Aorta (tissue), 5 donors: ENCODE results near the gene GRIPAP1. TPM values are rescaled to one million over a fixed set of nuclear protein-coding genes. Genes with fewer than 3 reads are reported as not detected.
A peak's percentile ranks its signal among the peaks of the same experiment; 100 is the strongest.

Experiments used
- ATAC-seq: fragments of 200-7000 bp; cut with Tn5 transposase; one replicate; pipeline ENCODE4 v1.9.1; 2022; ENCODE audit warnings: moderate library complexity; ENCODE audit not compliant: low FRiP score
- DNase-seq, 2 donors: peaks; one replicate each; pipeline ENCODE4 v3.0.0-alpha.2; 2020
- H3K27ac ChIP-seq, 2 donors: one replicate each; pipeline ENCODE4 v1.5.1; 2013; ENCODE audit warnings: low read length in 2 of 2, mild to moderate bottlenecking in 2 of 2, moderate library complexity in 2 of 2, control low read depth in 1 of 2, inconsistent platforms in 1 of 2, low read depth in 1 of 2
- H3K27me3 ChIP-seq, 2 donors: one replicate each; pipeline ENCODE4 v1.6.1; 2013; ENCODE audit warnings: control low read depth in 1 of 2, low read length in 1 of 2, mild to moderate bottlenecking in 1 of 2, moderate library complexity in 1 of 2; ENCODE audit not compliant: insufficient read depth in 2 of 2, control insufficient read depth in 1 of 2
- H3K36me3 ChIP-seq, 2 donors: one replicate each; pipeline ENCODE4 v1.6.1; 2013; ENCODE audit warnings: control low read depth in 1 of 2, low read length in 1 of 2, mild to moderate bottlenecking in 1 of 2; ENCODE audit not compliant: insufficient read depth in 2 of 2, control insufficient read depth in 1 of 2
- H3K4me1 ChIP-seq, 2 donors: one replicate each; pipeline ENCODE4 v1.6.1; 2013; ENCODE audit warnings: low read length in 2 of 2, control low read depth in 1 of 2, mild to moderate bottlenecking in 1 of 2, moderate library complexity in 1 of 2; ENCODE audit not compliant: insufficient read depth in 2 of 2, control insufficient read depth in 1 of 2
- H3K4me3 ChIP-seq, 2 donors: one replicate each; pipeline ENCODE4 v1.5.1; 2013; ENCODE audit warnings: low read length in 2 of 2, control low read depth in 1 of 2, mild to moderate bottlenecking in 1 of 2
- H3K9me3 ChIP-seq: one replicate; pipeline ENCODE4 v1.6.1; 2013; ENCODE audit warnings: mild to moderate bottlenecking, low read length; ENCODE audit not compliant: control insufficient read depth
- WGBS, 2 donors: extraction: QIAGEN DNeasy Blood & Tissue Kit; methylation state at CpG; one replicate each; pipeline ENCODE4 v1.1.7; 2013; 5-methylcytosine and 5-hydroxymethylcytosine counted together
- intact Hi-C, 2 donors: fragments of 100-400 bp; cut with DNase I; formaldehyde crosslinking; loops; one replicate each; pipeline versions ENCODE4 v1.14.2 to v1.15.0; 2022
- polyA plus RNA-seq, 2 donors: library from polyadenylated mRNA; stranded (reverse); fragments of 200-250 nt; gene quantifications; one replicate each; pipeline ENCODE4 v1.2.3, GENCODE V29; 2013
- total RNA-seq, 2 donors: library from RNA; stranded (reverse); fragmentation: NEBNext Ultra II Directional; extraction: Animal tissue kit (Norgen Biotek cat#: 25700); gene quantifications; one replicate each; pipeline ENCODE4 v1.2.1, GENCODE V29; 2021
- donor health status: healthy with polysubstance abuse.
- donor health status: Bipolar disorder and iron deficiency.
- donor health status: DM: no; HTN: no; CAD: no.
- donor health status: DM: no; HTN: no; CAD: no.
- donor health status: DM: yes; HTN: yes; CAD: no.

GRIPAP1 gene
- total and polyA plus RNA-seq, 4 donors = 17.3 to 53.7 (median 41.6) TPM

- Histone ChIP-seq H3K4me1 (no peaks in the 10 kb centered on the region), H3K4me3 (no peak overlapping the region), H3K9me3 (no peaks in the 10 kb centered on the region), H3K27ac (no peak overlapping the region), H3K36me3 (peaks cover 0 to 1% of the 10 kb centered on the region in 2 donors), H3K27me3 (no peaks in the 10 kb centered on the region)
- DNase-seq (no peak), ATAC-seq (no peak)
- WGBS, 2 donors = 81 to 93% methylated on average over 4 of the region's 4 CpGs
- intact Hi-C loops = loop anchor here in 1 of 2 donors (5.0 kb wide), 1 partner anchor 42 kb away; the partner anchor contains the start of gene TFE3
Measured at GRCh38 chrX:49000636-49001035, 1.4 kb downstream of the GRIPAP1 start.

DNA sequence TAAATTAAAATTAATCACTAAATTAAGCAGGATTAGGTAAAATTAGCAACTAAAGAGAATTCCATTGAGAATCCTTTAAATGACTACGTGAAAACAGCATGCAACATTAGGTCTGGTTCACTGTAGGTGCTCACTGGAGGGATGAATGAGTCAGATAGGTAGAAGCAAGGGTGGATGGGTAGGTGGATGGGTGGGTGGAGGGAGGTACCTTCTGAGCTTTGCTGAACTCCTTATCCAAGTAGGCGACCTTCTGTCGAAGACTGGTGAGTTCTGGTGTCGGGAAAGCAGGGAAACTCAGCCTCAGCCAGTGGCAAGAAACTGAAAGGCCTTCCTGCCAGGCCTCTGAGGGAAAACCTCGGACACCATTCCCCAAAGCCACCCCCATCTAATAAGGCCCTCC is 3.0 kb downstream of the GRIPAP1 start:
- Histone ChIP-seq H3K27ac (no peak overlapping the region), H3K4me3 (no peak overlapping the region), H3K9me3 (no peaks in the 10 kb centered on the region), H3K4me1 (no peaks in the 10 kb centered on the region), H3K36me3 (peaks cover 0 to 1% of the 10 kb centered on the region in 2 donors), H3K27me3 (no peaks in the 10 kb centered on the region)
- WGBS, 2 donors = 79 to 94% methylated on average over 5 of the region's 5 CpGs
- intact Hi-C loops = no loop called here
- ATAC-seq (no peak), DNase-seq (no peak)

DNA sequence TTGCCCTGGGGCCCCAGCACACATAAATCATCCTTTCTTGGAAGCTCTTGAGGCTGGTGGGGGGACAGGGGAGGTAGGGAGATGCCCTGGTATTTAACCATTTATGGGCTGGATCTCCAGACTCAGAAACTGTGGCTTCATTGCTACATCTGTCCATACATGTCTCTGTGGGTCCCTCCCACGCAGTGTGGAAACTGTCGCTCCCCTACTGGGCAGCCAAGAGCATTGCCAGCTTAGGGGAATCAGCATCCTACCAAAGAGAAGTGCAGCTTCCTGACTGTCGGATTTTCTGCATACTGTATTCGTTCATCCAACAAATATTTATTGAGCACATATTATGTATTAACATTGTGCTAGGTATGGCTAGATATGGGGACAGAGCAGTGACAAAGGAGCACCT is 3.7 kb downstream of the GRIPAP1 start:
- ATAC-seq = no peak
- peak in 1 of 2 donors; percentile 10 for DNase-seq
- 78 to 95% methylated on average over 4 of the region's 4 CpGs for WGBS, 2 donors
- intact Hi-C loops = no loop called here
- Histone ChIP-seq H3K4me1 (no peaks in the 10 kb centered on the region), H3K9me3 (no peaks in the 10 kb centered on the region), H3K27me3 (no peaks in the 10 kb centered on the region), H3K36me3 (peaks cover 0 to 1% of the 10 kb centered on the region in 2 donors), H3K27ac (no peak overlapping the region), H3K4me3 (no peak overlapping the region)

DNA sequence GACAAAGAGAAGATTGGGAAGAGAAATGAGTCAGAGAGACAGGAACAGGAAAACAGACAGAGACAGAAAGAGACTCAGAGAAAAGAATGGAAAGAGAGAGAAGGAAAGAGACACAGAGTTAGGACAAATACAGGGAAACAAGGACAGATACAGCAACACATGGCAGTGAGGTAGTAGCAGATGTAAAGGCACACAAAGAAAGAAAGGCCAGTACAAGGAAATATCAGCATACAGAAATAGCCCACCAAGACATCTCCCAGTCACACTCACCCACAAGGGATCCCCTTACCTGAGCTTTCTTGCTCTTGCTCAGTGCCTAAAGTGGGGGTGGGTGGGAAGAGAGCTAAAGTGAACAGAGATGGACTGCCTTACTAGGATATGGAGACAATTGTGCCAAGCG is 4.2 kb downstream of the GRIPAP1 start:
- intact Hi-C loops = no loop called here
- Histone ChIP-seq H3K27me3 (no peaks in the 10 kb centered on the region), H3K4me1 (no peaks in the 10 kb centered on the region), H3K9me3 (no peaks in the 10 kb centered on the region), H3K4me3 (no peak overlapping the region), H3K36me3 (peaks cover 0 to 1% of the 10 kb centered on the region in 2 donors), H3K27ac (no peak overlapping the region)
- DNase-seq (no peak), ATAC-seq (no peak)
- 69 to 85% methylated on average over 1 of the region's 1 CpG for WGBS, 2 donors

GRCh38 chrX:48997455-48997854 is 4.6 kb downstream of the GRIPAP1 start:
- intact Hi-C loops = no loop called here
- DNase-seq (no peak), ATAC-seq (no peak)
- no peak overlapping the region for H3K27ac ChIP-seq
- no peak overlapping the region for H3K4me3 ChIP-seq
- no peaks in the 10 kb centered on the region for H3K9me3 ChIP-seq
- WGBS, 2 donors = 91 to 98% methylated on average over 3 of the region's 3 CpGs
- no peaks in the 10 kb centered on the region for H3K27me3 ChIP-seq
- H3K4me1 ChIP-seq = no peaks in the 10 kb centered on the region
- peaks cover 0 to 1% of the 10 kb centered on the region in 2 donors for H3K36me3 ChIP-seq

DNA sequence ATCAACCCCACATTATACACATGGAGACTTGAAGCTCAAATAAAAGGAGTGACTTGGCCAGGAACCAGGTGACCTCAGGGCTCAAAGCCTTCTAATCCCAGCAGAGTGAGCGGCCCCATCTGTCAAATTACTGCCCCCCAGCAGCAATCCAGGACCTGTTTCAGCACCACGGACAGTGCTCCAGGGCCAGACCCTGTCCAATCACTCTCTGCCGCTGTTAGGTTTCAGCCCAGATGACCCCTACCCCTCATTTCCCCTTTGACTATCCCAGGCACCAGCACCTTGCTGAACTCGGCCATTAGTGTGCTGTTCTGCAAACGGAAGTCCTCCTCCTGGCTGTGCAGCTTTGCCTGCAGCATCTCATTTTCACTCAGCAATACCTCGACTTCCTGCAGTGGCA is 5.1 kb downstream of the GRIPAP1 start:
- DNase-seq (peak in 1 of 2 donors; percentile 45), ATAC-seq (no peak)
- Histone ChIP-seq H3K9me3 (no peaks in the 10 kb centered on the region), H3K4me3 (no peak overlapping the region), H3K27ac (no peak overlapping the region), H3K4me1 (no peaks in the 10 kb centered on the region), H3K27me3 (no peaks in the 10 kb centered on the region), H3K36me3 (peaks cover 0 to 1% of the 10 kb centered on the region in 2 donors)
- whole genome bisulfite sequencing, 2 donors = 55 to 72% methylated on average over 6 of the region's 6 CpGs
- intact Hi-C loops = no loop called here

GRCh38 chrX:48992341-48992740 is 9.7 kb downstream of the GRIPAP1 start:
- no peak overlapping the region for H3K4me3 ChIP-seq
- no peak for ATAC-seq
- H3K27me3 ChIP-seq = no peaks in the 10 kb centered on the region
- no peaks in the 10 kb centered on the region for H3K9me3 ChIP-seq
- intact Hi-C loops = no loop called here
- H3K27ac ChIP-seq = no peak overlapping the region
- peak in 1 of 2 donors; percentile 13 for DNase-seq
- no peaks in the 10 kb centered on the region for H3K4me1 ChIP-seq
- H3K36me3 ChIP-seq = peaks cover 0 to 5% of the 10 kb centered on the region in 2 donors

- no peaks in the 10 kb centered on the region for H3K4me1 ChIP-seq
- H3K36me3 ChIP-seq = peaks cover 0 to 5% of the 10 kb centered on the region in 2 donors
- no peaks in the 10 kb centered on the region for H3K9me3 ChIP-seq
- H3K27ac ChIP-seq = no peak overlapping the region
- DNase-seq (peak in 1 of 2 donors; percentile 33), ATAC-seq (no peak)
- 72 to 77% methylated on average over 4 of the region's 4 CpGs for WGBS, 2 donors
- intact Hi-C loops = no loop called here
- H3K27me3 ChIP-seq = no peaks in the 10 kb centered on the region
- no peak overlapping the region for H3K4me3 ChIP-seq
Measured at GRCh38 chrX:48989483-48989882, 12.6 kb downstream of the GRIPAP1 start.

- 89 to 92% methylated on average over 3 of the region's 3 CpGs for WGBS, 2 donors
- intact Hi-C loops = no loop called here
- H3K27ac ChIP-seq = no peak overlapping the region
- DNase-seq (no peak), ATAC-seq (no peak)
- H3K36me3 ChIP-seq = peaks cover 0 to 9% of the 10 kb centered on the region in 2 donors
- no peak overlapping the region for H3K4me3 ChIP-seq
- no peaks in the 10 kb centered on the region for H3K4me1 ChIP-seq
- H3K27me3 ChIP-seq = no peaks in the 10 kb centered on the region
- no peaks in the 10 kb centered on the region for H3K9me3 ChIP-seq
Measured at GRCh38 chrX:48983896-48984295, 18.2 kb downstream of the GRIPAP1 start.
